K562 (cell line): ENCODE data around the gene LMBR1L. TPM values are rescaled to one million over a fixed set of nuclear protein-coding genes. Genes with fewer than 3 reads are reported as not detected.
A peak's percentile ranks its signal among the peaks of the same experiment; 100 is the strongest.

Experiments
- ARID3A ChIP-seq: IDR thresholded peaks from 2 replicates; pipeline ENCODE4 v1.6.1; 2012; ENCODE audit warnings: low read depth, low read length, improper control_type of control experiment, borderline replicate concordance
- CHAMP1 ChIP-seq: fragments of 450-650 bp; IDR thresholded peaks from 2 replicates; pipeline ENCODE4 v1.6.1; 2016; ENCODE audit warnings: mild to moderate bottlenecking
- E2F1 ChIP-seq: sonication (generic); formaldehyde crosslinking; IDR thresholded peaks from 2 replicates; pipeline ENCODE4 v1.8.1; 2023; ENCODE audit warnings: mild to moderate bottlenecking, missing genetic modification reagents, moderate library complexity
- EP300 ChIP-seq: IDR thresholded peaks from 2 replicates; pipeline ENCODE4 v1.6.1; 2012; ENCODE audit warnings: low read length, improper control_type of control experiment
- FOXA3 ChIP-seq, 2 experiments: fragments of 450-650 bp in 1 of 2; sonication (generic) in 1 of 2; formaldehyde crosslinking; IDR thresholded peaks in 1 of 2; conservative IDR thresholded peaks in 1 of 2; 2 replicates each; pipeline versions ENCODE4 v1.4.0 to v1.8.0; 2020 to 2022; ENCODE audit warnings: mild to moderate bottlenecking in 2 of 2, missing genetic modification reagents in 1 of 2
- GABPB1 ChIP-seq: sonication (generic); formaldehyde crosslinking; IDR thresholded peaks from 2 replicates; pipeline ENCODE4 v1.8.0; 2022; ENCODE audit warnings: mild to moderate bottlenecking, missing genetic modification reagents
- GTF3C2 ChIP-seq: IDR thresholded peaks from 3 replicates; pipeline ENCODE4 v1.6.1; 2011; ENCODE audit warnings: borderline replicate concordance, mild to moderate bottlenecking, moderate library complexity; ENCODE audit not compliant: insufficient read length; ENCODE audit errors: extremely low read depth
- IRF2 ChIP-seq: sonication (generic); formaldehyde crosslinking; IDR thresholded peaks from 2 replicates; pipeline ENCODE4 v1.8.1; 2022; ENCODE audit warnings: mild to moderate bottlenecking, missing genetic modification reagents
- POLR2AphosphoS2 ChIP-seq: IDR thresholded peaks from 2 replicates; pipeline ENCODE4 v1.6.1; 2012; ENCODE audit warnings: low read length, improper control_type of control experiment
- SFPQ ChIP-seq: fragments of 200-400 bp; formaldehyde crosslinking; IDR thresholded peaks from 2 replicates; pipeline ENCODE4 v1.6.1; 2017; ENCODE audit warnings: mild to moderate bottlenecking, low read depth, low read length, moderate library complexity
- TSC22D4 ChIP-seq: fragments of 450-650 bp; IDR thresholded peaks from 2 replicates; pipeline ENCODE4 v1.6.1; 2016; ENCODE audit warnings: missing genetic modification characterization, missing biosample characterization, control low read depth
- ZFP91 ChIP-seq: sonication (generic); formaldehyde crosslinking; IDR thresholded peaks from 2 replicates; pipeline ENCODE4 v1.8.0; 2022; ENCODE audit warnings: mild to moderate bottlenecking, missing genetic modification reagents
- ZNF696 ChIP-seq: fragments of 250-450 bp; sonication (Bioruptor Pico); conservative IDR thresholded peaks from 2 replicates; pipeline ENCODE4 v1.4.0; 2020; ENCODE audit warnings: mild to moderate bottlenecking, moderate library complexity
- polyA plus RNA-seq, 8 experiments: library from polyadenylated mRNA; depleted of rRNA in 4 of 8; stranded (reverse) in 5 of 8; unstranded in 3 of 8; fragments of >200 nt; fragmentation: Nextera tagmentation in 2 of 8; fragmentation: Illumina TruSeq in 1 of 8; extraction: Ambion mirVana in 2 of 8; extraction: Trizol in 1 of 8; gene quantifications; 2 replicates each; pipeline versions ENCODE4 v1.2.1 to v1.2.3, GENCODE V29; 2011 to 2014; ENCODE audit warnings: inconsistent platforms in 1 of 8, missing spikeins in 1 of 8
- total RNA-seq, 7 experiments: library from RNA; depleted of rRNA in 6 of 7; stranded (reverse); fragments of >200 nt in 6 of 7; fragmentation: Illumina TruSeq in 2 of 7; extraction: Trizol in 2 of 7; gene quantifications; 2 replicates each; pipeline versions ENCODE4 v1.2.1 to v1.2.3, GENCODE V29; 2011 to 2021; ENCODE audit warnings: low replicate concordance in 1 of 7

The LMBR1L gene
- total and polyA plus RNA-seq, 9 of the 15 experiments (the other 6 are each of a cell fraction or from before 2014, with no cell fraction given) = 2.5 to 57.0 (median 31.1) TPM

- TF ChIP-seq CHAMP1 (no peak), SFPQ (no peak), GABPB1 (no peak; the same call in 1 of the 2 replicates), GTF3C2 (no peak), POLR2AphosphoS2 (peak; percentile 87; the same call in 1 of the 2 replicates), ZFP91 (CRISPR knock-in tag) (peak; percentile 58; the same call in 1 of the 2 replicates), IRF2 (CRISPR knock-in tag) (no peak), FOXA3 (CRISPR knock-in tag; conservative IDR thresholded peaks at IDR 0.05 in 1 of 2, IDR thresholded peaks at IDR 0.05 in 1 of 2) (peak; percentile 22 to 81; a peak in 1 of 4 replicates), E2F1 (CRISPR knock-in tag) (no peak; the same call in 1 of the 2 replicates), ARID3A (no peak), EP300 (no peak), TSC22D4 (tag) (no peak), ZNF696 (CRISPR knock-in tag) (no peak)
These were observed 20.6 kb upstream of the LMBR1L start, which contains the start of gene TUBA1B (continued) for GRCh38 chr12:49131051-49131893.
